ENCODE measurements around the gene ZFYVE19. TPM values are rescaled to one million over a fixed set of nuclear protein-coding genes. Genes with fewer than 3 reads are reported as not detected.
A peak's percentile ranks its signal among the peaks of the same experiment; 100 is the strongest.

ZFYVE19 gene, protein sequence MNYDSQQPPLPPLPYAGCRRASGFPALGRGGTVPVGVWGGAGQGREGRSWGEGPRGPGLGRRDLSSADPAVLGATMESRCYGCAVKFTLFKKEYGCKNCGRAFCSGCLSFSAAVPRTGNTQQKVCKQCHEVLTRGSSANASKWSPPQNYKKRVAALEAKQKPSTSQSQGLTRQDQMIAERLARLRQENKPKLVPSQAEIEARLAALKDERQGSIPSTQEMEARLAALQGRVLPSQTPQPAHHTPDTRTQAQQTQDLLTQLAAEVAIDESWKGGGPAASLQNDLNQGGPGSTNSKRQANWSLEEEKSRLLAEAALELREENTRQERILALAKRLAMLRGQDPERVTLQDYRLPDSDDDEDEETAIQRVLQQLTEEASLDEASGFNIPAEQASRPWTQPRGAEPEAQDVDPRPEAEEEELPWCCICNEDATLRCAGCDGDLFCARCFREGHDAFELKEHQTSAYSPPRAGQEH
- 34.4 TPM for total RNA-seq

- no peaks in the 10 kb centered on the region for H3K9me3 ChIP-seq
- H3K27ac ChIP-seq, result peak within 1 kb of the TSS; percentile 96
- intact Hi-C loops (cut with DNase I), result no loop called here
- peak; percentile 84 to 87 for TF ChIP-seq POLR2AphosphoS5 (IDR thresholded peaks at IDR 0.05; ENCODE audit: insufficient read depth in 1 of 2, low read depth in 1 of 2)
- TF ChIP-seq CTCF (IDR thresholded peaks at IDR 0.05), result peak in 2 of 3 experiments; percentile 2 to 11
- TF ChIP-seq POLR2A (IDR thresholded peaks at IDR 0.05), result no peak
- DNase-seq (ENCODE audit: extremely low spot score in 2 of 2), result peak in 1 of 2 donors; percentile 94
- peaks cover 35% of the 10 kb centered on the region for H3K4me1 ChIP-seq
- H3K27me3 ChIP-seq, result no peaks in the 10 kb centered on the region
- H3K36me3 ChIP-seq, result peaks cover 0 to 12% of the 10 kb centered on the region in 2 donors
- peak within 1 kb of the TSS; percentile 69 to 86 for H3K4me3 ChIP-seq
Observed at GRCh38 chr15:40807028-40807887, at the start of gene ZFYVE19, which contains the start of gene DNAJC17. Gene ZFYVE19, plus strand, starts transcription at chr15:40807089. Its CDS starts 501 bp downstream, at chr15:40807590. Gene DNAJC17, minus strand, starts transcription at chr15:40807473. Its CDS starts 27 bp downstream, at chr15:40807446.

DNA sequence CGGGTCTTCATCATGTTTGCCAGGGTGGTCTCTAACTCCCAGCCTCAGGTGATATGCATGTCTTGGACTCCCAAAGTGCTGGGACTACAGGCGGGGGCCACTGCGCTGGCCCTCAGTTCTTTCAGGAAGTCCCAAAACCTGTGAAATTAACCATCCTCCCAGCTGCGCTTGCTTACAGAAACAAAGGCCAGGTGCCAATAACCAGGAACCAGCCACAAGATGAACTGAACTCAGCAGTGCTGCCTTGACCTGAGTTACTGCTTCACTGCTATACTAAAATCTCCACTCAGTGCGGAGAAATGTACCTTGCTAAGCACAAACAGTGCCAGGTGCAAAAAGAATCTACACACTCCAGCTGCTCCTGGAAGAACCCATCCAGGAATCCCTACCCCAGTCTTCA is 46.9 kb upstream of the ZFYVE19 start:
- no peak for TF ChIP-seq POLR2A (IDR thresholded peaks at IDR 0.05)
- TF ChIP-seq POLR2AphosphoS5 (IDR thresholded peaks at IDR 0.05; ENCODE audit: insufficient read depth in 1 of 2, low read depth in 1 of 2), result no peak
- no peak for TF ChIP-seq CTCF (IDR thresholded peaks at IDR 0.05)
- Histone ChIP-seq H3K9me3 (no peaks in the 10 kb centered on the region), H3K27ac (no peak overlapping the region), H3K36me3 (no peaks in the 10 kb centered on the region), H3K4me3 (no peak overlapping the region), H3K27me3 (no peaks in the 10 kb centered on the region), H3K4me1 (peaks cover 17% of the 10 kb centered on the region)
- intact Hi-C loops (cut with DNase I), result loop anchor here (10.0 kb wide), 1 partner anchor 65 kb away; the partner anchor contains the start of gene RAD51
- DNase-seq (ENCODE audit: extremely low spot score in 2 of 2), result no peak

- Histone ChIP-seq H3K9me3 (no peaks in the 10 kb centered on the region), H3K4me1 (peaks cover 47% of the 10 kb centered on the region), H3K36me3 (no peaks in the 10 kb centered on the region), H3K27me3 (no peaks in the 10 kb centered on the region), H3K4me3 (peak overlapping the region; percentile 59 to 64), H3K27ac (peak overlapping the region; percentile 88)
- intact Hi-C loops (cut with DNase I), result no loop called here
- TF ChIP-seq CTCF (IDR thresholded peaks at IDR 0.05) (no peak), POLR2A (IDR thresholded peaks at IDR 0.05) (no peak), POLR2AphosphoS5 (IDR thresholded peaks at IDR 0.05; ENCODE audit: insufficient read depth in 1 of 2, low read depth in 1 of 2) (no peak)
- no peak for DNase-seq (ENCODE audit: extremely low spot score in 2 of 2)
Observed at GRCh38 chr15:40762919-40763800, 43.7 kb upstream of the ZFYVE19 start.

- H3K27ac ChIP-seq, result peak within 1 kb of the TSS; percentile 88
- no peaks in the 10 kb centered on the region for H3K9me3 ChIP-seq
- H3K4me3 ChIP-seq, result peak within 1 kb of the TSS; percentile 59 to 64
- H3K36me3 ChIP-seq, result no peaks in the 10 kb centered on the region
- intact Hi-C loops (cut with DNase I), result loop anchor here (1.0 kb wide), 1 partner anchor 44 kb away; no protein-coding TSS in a partner anchor
- peak in 1 of 2 donors; percentile 84 for TF ChIP-seq POLR2AphosphoS5 (IDR thresholded peaks at IDR 0.05; ENCODE audit: insufficient read depth in 1 of 2, low read depth in 1 of 2)
- TF ChIP-seq CTCF (IDR thresholded peaks at IDR 0.05), result peak in 1 of 3 experiments; percentile 29
- TF ChIP-seq POLR2A (IDR thresholded peaks at IDR 0.05), result peak in 1 of 2 donors; percentile 59
- H3K4me1 ChIP-seq, result peaks cover 55% of the 10 kb centered on the region
- H3K27me3 ChIP-seq, result no peaks in the 10 kb centered on the region
- DNase-seq (ENCODE audit: extremely low spot score in 2 of 2), result no peak
Observed at GRCh38 chr15:40763801-40764628, 42.9 kb upstream of the ZFYVE19 start, which contains the start of gene GCHFR. Gene GCHFR, plus strand, starts transcription at chr15:40764068. Its CDS starts 113 bp downstream, at chr15:40764181.
